ENCODE results near the gene CFB.

GRCh38 chr6:31927242-31927862 lies 18.5 kb upstream of the CFB start, which contains the start of gene C2:
- TF ChIP-seq POLR2AphosphoS5 (IDR thresholded peaks at IDR 0.05; ENCODE audit: low read depth, low read length) (no peak), SIN3A (IDR thresholded peaks at IDR 0.05; ENCODE audit: borderline replicate concordance, insufficient read depth, low read length) (no peak), TAF1 (IDR thresholded peaks at IDR 0.05; ENCODE audit: borderline replicate concordance, insufficient read depth, low read length) (no peak)
